Osteoblast (primary cell): ENCODE measurements around the gene DMKN. TPM values are rescaled to one million over a fixed set of nuclear protein-coding genes. Genes with fewer than 3 reads are reported as not detected.

Experiments
- DNase-seq: peaks from one replicate; pipeline ENCODE4 v3.0.0; 2011; ENCODE audit warnings: low spot score, mixed read lengths; ENCODE audit not compliant: insufficient read length; ENCODE audit errors: missing footprints
- H2AFZ ChIP-seq: 2 replicates; pipeline ENCODE4 v1.6.0; 2011; ENCODE audit warnings: mild to moderate bottlenecking, low read length
- H3K27ac ChIP-seq: 2 replicates; pipeline ENCODE4 v1.5.1; 2011; ENCODE audit warnings: mild to moderate bottlenecking, low read depth, low read length, moderate library complexity
- H3K27me3 ChIP-seq: 2 replicates; pipeline ENCODE4 v1.6.0; 2012; ENCODE audit warnings: mild to moderate bottlenecking, control low read depth, inconsistent platforms, low read length, moderate library complexity; ENCODE audit not compliant: insufficient read depth
- H3K36me3 ChIP-seq: 2 replicates; pipeline ENCODE4 v1.5.1; 2011; ENCODE audit warnings: mild to moderate bottlenecking, low read length, control low read depth, moderate library complexity; ENCODE audit not compliant: insufficient read depth
- H3K4me1 ChIP-seq: 2 replicates; pipeline ENCODE4 v1.5.1; 2011; ENCODE audit warnings: mild to moderate bottlenecking, low read length, control low read depth, moderate library complexity; ENCODE audit not compliant: insufficient read depth
- H3K4me2 ChIP-seq: 2 replicates; pipeline ENCODE4 v1.6.0; 2011; ENCODE audit warnings: mild to moderate bottlenecking, low read length; ENCODE audit not compliant: insufficient read depth
- H3K4me3 ChIP-seq: fragments of 200-600 bp; sonication (generic); 3 replicates; pipeline ENCODE4 v1.5.1; 2012; ENCODE audit warnings: mild to moderate bottlenecking, low read length, inconsistent platforms; ENCODE audit not compliant: insufficient read depth
- H3K79me2 ChIP-seq: 2 replicates; pipeline ENCODE4 v1.6.0; 2012; ENCODE audit warnings: mild to moderate bottlenecking, low read length, control low read depth, inconsistent platforms; ENCODE audit not compliant: insufficient read depth
- H3K9me3 ChIP-seq: 2 replicates; pipeline ENCODE4 v1.5.1; 2011; ENCODE audit warnings: low read depth, low read length, control low read depth
- H4K20me1 ChIP-seq: 2 replicates; pipeline ENCODE4 v1.6.0; 2012; ENCODE audit warnings: mild to moderate bottlenecking, low read length, control low read depth; ENCODE audit not compliant: insufficient read depth
- total RNA-seq: library from RNA; depleted of rRNA; stranded (reverse); fragments of >200 nt; gene quantifications from 2 replicates; pipeline ENCODE4 v1.2.3, GENCODE V29; 2012
- TF ChIP-seq, protein P1 (sequence below): IDR thresholded peaks from 2 replicates; pipeline ENCODE4 v1.5.1; 2011; ENCODE audit warnings: mild to moderate bottlenecking, low read depth, low read length, moderate library complexity; ENCODE audit errors: extremely low read depth

The DMKN gene
- total RNA-seq, 1 donor = 24.2 TPM

DNA sequence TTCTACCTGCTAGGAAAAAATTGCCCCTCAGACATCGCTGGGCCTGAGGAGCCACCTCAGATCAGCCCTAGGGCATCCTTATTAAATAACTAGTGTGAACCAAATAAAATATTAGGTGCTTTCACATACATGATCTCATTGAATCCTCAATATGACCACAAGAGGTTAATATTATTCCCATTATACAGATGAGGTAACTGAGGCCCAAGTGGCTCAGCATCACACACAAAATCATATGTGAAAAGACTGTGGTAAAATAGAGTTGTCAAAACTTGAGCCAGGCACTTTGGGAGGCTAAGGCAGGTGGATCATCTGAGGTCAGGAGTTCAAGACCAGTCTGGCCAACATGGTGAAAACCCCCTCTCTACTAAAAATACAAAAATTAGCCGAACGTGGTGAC, 2.9 kb upstream of the DMKN start:
- no peaks in the 10 kb centered on the region for H3K27me3 ChIP-seq
- H4K20me1 ChIP-seq = no peaks in the 10 kb centered on the region
- H3K4me2 ChIP-seq = no peak overlapping the region
- H3K36me3 ChIP-seq = no peaks in the 10 kb centered on the region
- H2AFZ ChIP-seq = no peak overlapping the region
- peaks cover 29% of the 10 kb centered on the region for H3K4me1 ChIP-seq
- H3K9me3 ChIP-seq = no peaks in the 10 kb centered on the region
- H3K79me2 ChIP-seq = no peaks in the 10 kb centered on the region
- TF ChIP-seq, protein P1, sequence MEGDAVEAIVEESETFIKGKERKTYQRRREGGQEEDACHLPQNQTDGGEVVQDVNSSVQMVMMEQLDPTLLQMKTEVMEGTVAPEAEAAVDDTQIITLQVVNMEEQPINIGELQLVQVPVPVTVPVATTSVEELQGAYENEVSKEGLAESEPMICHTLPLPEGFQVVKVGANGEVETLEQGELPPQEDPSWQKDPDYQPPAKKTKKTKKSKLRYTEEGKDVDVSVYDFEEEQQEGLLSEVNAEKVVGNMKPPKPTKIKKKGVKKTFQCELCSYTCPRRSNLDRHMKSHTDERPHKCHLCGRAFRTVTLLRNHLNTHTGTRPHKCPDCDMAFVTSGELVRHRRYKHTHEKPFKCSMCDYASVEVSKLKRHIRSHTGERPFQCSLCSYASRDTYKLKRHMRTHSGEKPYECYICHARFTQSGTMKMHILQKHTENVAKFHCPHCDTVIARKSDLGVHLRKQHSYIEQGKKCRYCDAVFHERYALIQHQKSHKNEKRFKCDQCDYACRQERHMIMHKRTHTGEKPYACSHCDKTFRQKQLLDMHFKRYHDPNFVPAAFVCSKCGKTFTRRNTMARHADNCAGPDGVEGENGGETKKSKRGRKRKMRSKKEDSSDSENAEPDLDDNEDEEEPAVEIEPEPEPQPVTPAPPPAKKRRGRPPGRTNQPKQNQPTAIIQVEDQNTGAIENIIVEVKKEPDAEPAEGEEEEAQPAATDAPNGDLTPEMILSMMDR = no peak
- DNase-seq = no peak
- no peak overlapping the region for H3K4me3 ChIP-seq
- no peak overlapping the region for H3K27ac ChIP-seq

DNA sequence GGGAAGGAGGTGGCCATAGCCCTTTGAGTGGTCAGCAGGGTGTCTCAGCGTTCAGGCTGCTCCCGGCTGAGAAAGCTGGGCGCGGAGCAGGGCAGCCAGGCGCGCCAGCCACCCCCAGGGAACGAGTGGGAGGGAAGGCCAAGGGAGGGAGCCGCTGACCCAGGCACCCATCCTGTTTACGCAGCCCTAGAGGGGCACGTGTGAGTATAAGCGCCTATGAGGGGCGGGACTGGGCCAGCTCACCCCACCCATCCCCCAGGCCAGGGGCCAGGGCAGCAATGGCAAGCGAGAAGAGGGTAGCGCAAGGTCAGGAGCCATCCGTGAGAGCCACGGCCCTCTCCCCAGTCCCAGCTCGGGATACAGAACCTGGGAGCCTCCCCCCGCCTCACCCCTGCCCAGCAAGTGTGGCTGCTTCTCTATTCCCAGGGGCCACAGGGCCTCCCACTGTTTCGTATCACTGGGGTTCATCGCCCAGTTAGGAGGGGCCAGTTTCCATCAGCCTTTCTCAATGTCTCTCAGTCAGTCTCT, 897 bp upstream of the DMKN start:
- Histone ChIP-seq H3K9me3 (no peaks in the 10 kb centered on the region), H3K27ac (peak overlapping the region; percentile 45), H3K36me3 (no peaks in the 10 kb centered on the region), H3K79me2 (no peaks in the 10 kb centered on the region), H3K4me2 (peak overlapping the region; percentile 72), H3K4me3 (peak overlapping the region; percentile 56), H3K27me3 (peaks cover 17% of the 10 kb centered on the region), H2AFZ (peak overlapping the region; percentile 69), H4K20me1 (no peaks in the 10 kb centered on the region), H3K4me1 (peaks cover 32% of the 10 kb centered on the region)
- DNase-seq = peak; percentile 93
- TF ChIP-seq, protein P1 = no peak

DNA sequence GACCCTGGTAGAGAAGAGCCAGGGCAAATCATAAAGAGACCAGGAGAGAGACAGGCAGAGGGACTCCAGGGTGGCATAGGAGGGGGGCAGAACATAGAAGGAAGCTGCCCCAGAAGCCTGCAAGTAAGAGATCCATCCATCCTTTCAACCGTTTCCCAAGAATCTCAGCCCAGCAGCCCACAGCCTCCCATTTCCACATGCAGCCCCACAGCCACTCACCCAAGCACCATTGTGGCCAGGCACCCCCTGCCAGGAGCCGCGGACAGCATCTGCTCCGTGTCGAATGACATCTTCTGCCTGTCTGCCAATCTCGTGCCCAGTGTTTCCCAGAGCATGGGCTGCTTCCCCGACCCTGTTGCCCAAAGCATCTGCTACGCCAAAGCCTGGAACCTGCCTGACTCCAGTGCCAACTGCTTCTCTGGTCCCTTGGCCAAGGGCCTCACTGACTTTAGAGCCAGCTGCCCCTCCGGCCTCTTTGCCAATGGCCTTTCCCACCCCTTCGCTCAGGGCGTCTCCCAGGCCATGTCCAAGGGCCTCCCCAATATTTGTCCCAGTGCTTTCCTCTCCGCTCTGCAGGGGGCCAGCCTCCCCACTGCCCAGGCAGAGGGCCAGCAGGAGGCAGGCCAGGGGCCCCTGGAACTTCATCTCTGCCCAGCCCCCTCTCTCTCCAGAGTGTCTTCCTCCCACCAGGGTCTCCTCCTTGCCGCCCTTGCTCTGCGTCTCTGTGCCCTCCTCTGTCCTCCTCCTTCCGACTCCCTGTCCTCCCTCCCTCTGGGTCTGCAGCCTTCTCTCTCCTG, 420 bp downstream of the DMKN start:
- Histone ChIP-seq H3K4me2 (peak overlapping the region; percentile 72), H3K9me3 (no peaks in the 10 kb centered on the region)

DNA sequence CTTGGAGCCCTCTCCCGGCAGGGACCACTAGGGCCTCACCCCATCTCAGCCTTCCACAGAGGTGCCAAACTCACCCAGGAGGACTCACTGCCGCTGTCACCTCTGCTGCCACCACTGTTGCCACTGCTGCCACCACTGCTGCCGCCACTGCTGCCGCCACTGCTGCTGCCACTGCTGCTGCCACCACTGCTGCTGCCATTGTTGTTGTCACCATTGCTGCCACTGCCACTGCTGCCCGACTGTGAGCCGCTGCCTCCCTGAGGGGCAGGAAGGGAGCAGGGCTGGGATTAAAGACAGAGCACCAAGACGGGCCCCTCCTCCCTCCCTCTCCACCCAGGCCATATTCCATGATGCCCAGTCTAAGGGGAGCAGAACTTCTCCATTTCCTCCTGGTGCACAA, 2.1 kb downstream of the DMKN start:
- Histone ChIP-seq H3K9me3 (no peaks in the 10 kb centered on the region), H3K4me1 (peaks cover 19% of the 10 kb centered on the region), H3K36me3 (no peaks in the 10 kb centered on the region), H4K20me1 (no peaks in the 10 kb centered on the region), H3K79me2 (no peaks in the 10 kb centered on the region), H3K4me3 (no peak overlapping the region), H3K4me2 (no peak overlapping the region), H2AFZ (no peak overlapping the region), H3K27me3 (peaks cover 41% of the 10 kb centered on the region), H3K27ac (no peak overlapping the region)
- TF ChIP-seq, protein P1 = no peak
- DNase-seq = no peak

More for the DNA sequence above, 420 bp downstream of the DMKN start:
- Histone ChIP-seq H3K4me1 (peaks cover 21% of the 10 kb centered on the region), H4K20me1 (no peaks in the 10 kb centered on the region), H3K79me2 (no peaks in the 10 kb centered on the region), H3K27me3 (peaks cover 28% of the 10 kb centered on the region), H3K27ac (no peak overlapping the region), H2AFZ (no peak overlapping the region), H3K4me3 (no peak overlapping the region), H3K36me3 (no peaks in the 10 kb centered on the region)
- TF ChIP-seq, protein P1 = no peak
- DNase-seq = peak; percentile 54
